ENCODE data around the gene TTLL1.

TTLL1 gene

GRCh38 chr22:43088984-43089717, at the start of gene TTLL1:
Gene TTLL1, minus strand, starts transcription at chr22:43089391. Its CDS starts 13,805 bp downstream, at chr22:43075586.
- peak; percentile 71 for DNase-seq

GRCh38 chr22:43136801-43137200, 47.6 kb upstream of the TTLL1 start:
- no peak for DNase-seq

GRCh38 chr22:43136255-43136654, 47.1 kb upstream of the TTLL1 start:
- peak; percentile 16 for DNase-seq

GRCh38 chr22:43135565-43135964, 46.4 kb upstream of the TTLL1 start:
- no peak for DNase-seq

DNA sequence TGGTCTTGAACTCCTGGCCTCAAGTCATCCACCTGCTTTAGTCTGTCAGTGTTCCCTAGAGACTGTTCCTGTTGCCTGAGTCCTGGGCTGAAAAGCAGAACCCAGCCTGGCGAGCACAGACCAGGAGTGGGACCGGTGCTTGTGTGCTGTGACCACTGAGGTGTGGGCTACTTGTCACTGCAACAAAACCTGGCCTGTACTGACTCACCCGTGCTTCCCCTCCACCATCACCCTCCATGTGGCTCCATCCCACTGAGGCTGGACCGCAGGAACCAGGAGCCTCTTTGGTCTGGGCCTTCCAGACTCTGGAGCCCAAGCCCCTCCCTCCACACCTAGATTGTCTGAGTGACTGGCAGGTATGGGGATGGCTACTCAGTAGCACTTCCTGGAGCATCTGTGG, 45.4 kb upstream of the TTLL1 start:
- no peak for DNase-seq

DNA sequence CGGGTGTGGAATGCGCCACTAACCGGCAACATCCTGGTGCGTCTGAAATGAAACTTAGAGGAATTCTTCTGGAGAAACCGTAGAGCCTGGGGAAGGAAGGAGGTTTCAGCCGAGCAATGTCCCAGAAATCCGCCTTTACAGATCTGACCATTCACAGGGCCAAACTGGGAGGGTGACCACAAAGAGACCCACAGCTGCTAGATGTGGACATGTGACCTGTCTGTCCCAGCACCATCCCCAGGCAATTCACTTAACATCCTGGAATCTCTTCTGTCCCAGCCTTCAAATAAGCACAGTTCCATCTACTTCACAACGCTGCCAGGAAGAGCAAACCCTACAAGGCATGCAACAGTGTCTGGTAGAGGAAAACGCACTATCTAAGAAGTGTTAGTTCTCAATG, 44.2 kb upstream of the TTLL1 start:
- DNase-seq, result no peak

GRCh38 chr22:43131773-43132501, 42.7 kb upstream of the TTLL1 start:
- DNase-seq, result no peak

GRCh38 chr22:43129426-43130425, 40.5 kb upstream of the TTLL1 start:
- DNase-seq, result no peak

- DNase-seq, result no peak
Measured at GRCh38 chr22:43128928-43129424, 39.8 kb upstream of the TTLL1 start.

DNA sequence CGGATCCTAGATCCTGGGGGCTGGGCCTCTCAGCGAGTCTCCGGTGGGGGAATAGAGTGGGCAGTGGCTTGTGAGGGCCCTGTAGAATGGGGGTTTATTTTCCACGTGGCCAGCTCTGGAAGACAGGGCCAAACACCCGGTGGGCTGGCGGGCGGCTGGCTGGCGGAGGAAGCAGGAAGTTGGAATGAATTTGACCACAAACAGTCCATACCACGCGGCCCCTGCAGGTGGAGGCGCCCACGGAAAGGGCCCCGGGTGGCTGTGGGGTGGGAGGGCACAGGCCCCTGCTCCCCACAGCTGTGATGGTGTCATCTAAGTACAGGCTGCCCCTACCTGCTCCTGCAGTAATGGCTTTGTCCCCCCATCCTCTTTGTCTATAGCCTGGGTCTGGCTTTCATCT, 38.9 kb upstream of the TTLL1 start:
- no peak for DNase-seq

GRCh38 chr22:43127166-43127908, 38.1 kb upstream of the TTLL1 start:
- no peak for DNase-seq

DNA sequence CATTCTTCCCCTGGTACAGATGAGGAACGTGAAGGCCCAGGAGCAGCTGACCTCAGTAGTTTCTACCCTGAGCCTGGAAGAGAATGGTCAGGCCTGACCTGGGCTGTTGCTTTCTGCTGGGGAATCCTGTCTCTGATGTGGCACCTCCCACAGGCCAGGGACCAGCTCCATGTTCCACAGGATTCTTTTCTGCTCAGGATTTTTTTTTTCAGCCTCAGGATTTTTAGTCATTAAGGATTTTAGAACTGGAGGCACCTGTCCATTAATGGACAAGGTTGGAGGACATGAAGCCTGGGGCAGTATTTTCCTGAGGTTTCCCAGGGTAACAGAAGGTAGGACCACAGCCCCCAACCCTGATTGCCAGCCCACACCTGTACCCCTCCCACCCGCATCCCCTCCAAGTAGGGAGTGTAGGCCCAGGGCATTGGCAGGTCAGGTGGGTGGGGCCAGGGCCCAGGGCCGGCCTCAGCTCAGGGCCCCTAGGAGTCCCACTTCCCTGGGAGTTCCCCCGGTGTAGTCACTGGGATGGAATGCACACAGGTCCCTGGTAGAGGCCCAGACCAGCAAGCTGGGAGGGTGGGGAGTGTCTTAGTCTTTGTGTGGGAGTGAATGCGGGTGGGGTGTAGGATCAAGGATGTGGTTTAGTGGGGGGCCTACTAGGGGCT, 37.4 kb upstream of the TTLL1 start:
- DNase-seq, result no peak

- no peak for DNase-seq
Measured at GRCh38 chr22:43118953-43119458, 29.8 kb upstream of the TTLL1 start.

- no peak for DNase-seq
Measured at GRCh38 chr22:43118024-43118849, 29.0 kb upstream of the TTLL1 start.

GRCh38 chr22:43116932-43117331, 27.7 kb upstream of the TTLL1 start:
- no peak for DNase-seq

DNA sequence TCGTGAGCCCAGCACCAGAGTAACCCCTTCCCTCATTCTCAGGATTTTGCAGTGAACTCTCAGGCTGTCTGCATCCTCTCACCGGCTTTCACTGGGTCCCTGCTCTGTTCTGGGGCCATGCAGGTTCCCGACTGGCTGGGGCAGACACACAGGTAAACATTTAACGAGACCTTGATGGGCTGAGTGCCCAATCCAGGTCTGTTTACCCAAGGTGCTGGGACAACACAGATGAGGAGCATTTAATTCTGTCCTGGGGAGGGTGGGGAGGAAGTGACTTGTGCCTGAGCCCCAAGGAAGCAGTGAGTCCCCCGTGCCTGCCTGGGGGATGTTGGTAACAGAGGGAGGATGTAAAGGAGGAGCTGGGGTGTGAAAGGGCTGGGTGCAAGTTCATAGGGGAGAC, 25.8 kb upstream of the TTLL1 start:
- no peak for DNase-seq

- no peak for DNase-seq
Measured at GRCh38 chr22:43113526-43114251, 24.5 kb upstream of the TTLL1 start.

- peak; percentile 32 for DNase-seq
Measured at GRCh38 chr22:43110927-43111623, 21.9 kb upstream of the TTLL1 start.

- peak; percentile 29 for DNase-seq
Measured at GRCh38 chr22:43110444-43110926, 21.3 kb upstream of the TTLL1 start, which contains the start of gene BIK. Gene BIK, plus strand, starts transcription at chr22:43110750. Its CDS starts 13,273 bp downstream, at chr22:43124023.

Measured in activated T-cell treated with anti-CD3 and anti-CD28 coated beads for 4 hours (primary cell).